ENCODE data around the gene IMMP2L. TPM values are rescaled to one million over a fixed set of nuclear protein-coding genes. Genes with fewer than 3 reads are reported as not detected.

Gene IMMP2L
- total RNA-seq, 4 donors from 2014 or later: 8.3 to 19.2 (median 17.8) TPM

- Histone ChIP-seq H3K27ac (no peak overlapping the region), H3K9me3 (no peaks in the 10 kb centered on the region), H3K4me1 (no peaks in the 10 kb centered on the region), H3K4me3 (no peak overlapping the region), H3K27me3 (no peaks in the 10 kb centered on the region), H3K36me3 (no peaks in the 10 kb centered on the region)
- ATAC-seq (no peak), DNase-seq (no peak)
- in situ Hi-C loops (cut with MboI; ENCODE audit: low sequenced_read_pairs in 4 of 4) (no loop called here), intact Hi-C loops (cut with DNase I; ENCODE audit: low total_unique reads) (no loop called here)
- TF ChIP-seq POLR2A (IDR thresholded peaks at IDR 0.05) (no peak), CTCF (IDR thresholded peaks at IDR 0.05 in 4 of 5, conservative IDR thresholded peaks at IDR 0.05 in 1 of 5) (no peak)
Measured at GRCh38 chr7:111212857-111213523, 349.3 kb downstream of the IMMP2L start.

GRCh38 chr7:111210996-111211395 lies 351.3 kb downstream of the IMMP2L start:
- ATAC-seq (no peak), DNase-seq (no peak)
- Histone ChIP-seq H3K27me3 (no peaks in the 10 kb centered on the region), H3K9me3 (no peaks in the 10 kb centered on the region), H3K4me1 (no peaks in the 10 kb centered on the region), H3K27ac (no peak overlapping the region), H3K36me3 (no peaks in the 10 kb centered on the region), H3K4me3 (no peak overlapping the region)
- TF ChIP-seq POLR2A (IDR thresholded peaks at IDR 0.05): no peak
- TF ChIP-seq CTCF (IDR thresholded peaks at IDR 0.05 in 4 of 5, conservative IDR thresholded peaks at IDR 0.05 in 1 of 5): no peak
- in situ Hi-C loops (cut with MboI; ENCODE audit: low sequenced_read_pairs in 4 of 4): no loop called here
- intact Hi-C loops (cut with DNase I; ENCODE audit: low total_unique reads): no loop called here

GRCh38 chr7:111210043-111210442 lies 352.2 kb downstream of the IMMP2L start:
- Histone ChIP-seq H3K4me1 (no peaks in the 10 kb centered on the region), H3K9me3 (no peaks in the 10 kb centered on the region), H3K36me3 (no peaks in the 10 kb centered on the region), H3K27me3 (no peaks in the 10 kb centered on the region), H3K4me3 (no peak overlapping the region), H3K27ac (no peak overlapping the region)
- in situ Hi-C loops (cut with MboI; ENCODE audit: low sequenced_read_pairs in 4 of 4): no loop called here
- DNase-seq (no peak), ATAC-seq (no peak)
- no peak for TF ChIP-seq CTCF (IDR thresholded peaks at IDR 0.05 in 4 of 5, conservative IDR thresholded peaks at IDR 0.05 in 1 of 5)
- intact Hi-C loops (cut with DNase I; ENCODE audit: low total_unique reads): no loop called here

GRCh38 chr7:111205251-111205650 lies 357.0 kb downstream of the IMMP2L start:
- no peak for DNase-seq
- peaks cover 0 to 2% (median 0%) of the 10 kb centered on the region in 3 donors for H3K9me3 ChIP-seq
- no peak overlapping the region for H3K4me3 ChIP-seq
- in situ Hi-C loops (cut with MboI; ENCODE audit: low sequenced_read_pairs in 4 of 4): no loop called here
- ATAC-seq: no peak
- TF ChIP-seq POLR2A (IDR thresholded peaks at IDR 0.05) (no peak), CTCF (IDR thresholded peaks at IDR 0.05 in 4 of 5, conservative IDR thresholded peaks at IDR 0.05 in 1 of 5) (no peak)
- no peaks in the 10 kb centered on the region for H3K4me1 ChIP-seq
- no peak overlapping the region for H3K27ac ChIP-seq
- H3K36me3 ChIP-seq: no peaks in the 10 kb centered on the region
- H3K27me3 ChIP-seq: no peaks in the 10 kb centered on the region
- intact Hi-C loops (cut with DNase I; ENCODE audit: low total_unique reads): no loop called here

- no peak for DNase-seq
- H3K27me3 ChIP-seq: no peaks in the 10 kb centered on the region
- no peak for TF ChIP-seq POLR2A (IDR thresholded peaks at IDR 0.05)
- peaks cover 0 to 2% (median 0%) of the 10 kb centered on the region in 3 donors for H3K9me3 ChIP-seq
- intact Hi-C loops (cut with DNase I; ENCODE audit: low total_unique reads): no loop called here
- peaks cover 0 to 22% of the 10 kb centered on the region in 2 donors for H3K4me1 ChIP-seq
- ATAC-seq: no peak
- H3K36me3 ChIP-seq: no peaks in the 10 kb centered on the region
- no peak overlapping the region for H3K27ac ChIP-seq
- in situ Hi-C loops (cut with MboI; ENCODE audit: low sequenced_read_pairs in 4 of 4): no loop called here
- H3K4me3 ChIP-seq: no peak overlapping the region
Measured at GRCh38 chr7:111202321-111202720, 360.0 kb downstream of the IMMP2L start.

Data from gastrocnemius medialis (tissue), 4 donors.